GM23338 (cell line): ENCODE results near the gene ABCA13. TPM values are rescaled to one million over a fixed set of nuclear protein-coding genes. Genes with fewer than 3 reads are reported as not detected.

Experiments used
- ATAC-seq: fragments of 200-7000 bp; cut with Tn5 transposase; 3 replicates; pipeline ENCODE4 v1.9.1; 2020
- DNase-seq: peaks from one replicate; pipeline ENCODE4 v3.0.0-alpha.2; 2015; ENCODE audit warnings: low spot score
- H2AFZ ChIP-seq: fragments of 200-600 bp; sonication (generic); 2 replicates; pipeline ENCODE4 v1.8.0; 2016; ENCODE audit warnings: antibody characterized with exemption, mild to moderate bottlenecking, moderate library complexity
- H3F3A ChIP-seq: fragments of 200-600 bp; sonication (generic); replicated peaks from 2 replicates; pipeline ENCODE4 v1.8.0; 2017; ENCODE audit warnings: antibody characterized with exemption, mixed run types, low read depth
- H3K27ac ChIP-seq: fragments of 200-600 bp; sonication (generic); 2 replicates; pipeline ENCODE4 v1.6.1; 2016; ENCODE audit warnings: low read depth
- H3K27me3 ChIP-seq: fragments of 200-600 bp; sonication (generic); 2 replicates; pipeline ENCODE4 v1.8.0; 2016; ENCODE audit warnings: mild to moderate bottlenecking, mixed run types, moderate library complexity; ENCODE audit not compliant: insufficient read depth
- H3K36me3 ChIP-seq: fragments of 200-600 bp; sonication (generic); 2 replicates; pipeline ENCODE4 v1.8.0; 2016; ENCODE audit warnings: mild to moderate bottlenecking; ENCODE audit not compliant: insufficient read depth
- H3K4me1 ChIP-seq: fragments of 200-600 bp; sonication (generic); 2 replicates; pipeline ENCODE4 v1.8.0; 2016; ENCODE audit warnings: mild to moderate bottlenecking, moderate library complexity; ENCODE audit not compliant: insufficient read depth
- H3K4me2 ChIP-seq: fragments of 200-600 bp; sonication (generic); 2 replicates; pipeline ENCODE4 v1.7.1; 2017; ENCODE audit warnings: mixed run types
- H3K4me3 ChIP-seq: fragments of 200-600 bp; sonication (generic); 2 replicates; pipeline ENCODE4 v1.6.1; 2016; ENCODE audit warnings: mixed run types
- H3K79me2 ChIP-seq: fragments of 200-600 bp; sonication (generic); replicated peaks from 2 replicates; pipeline ENCODE4 v1.8.0; 2017; ENCODE audit warnings: mild to moderate bottlenecking; ENCODE audit not compliant: insufficient read depth
- H3K9me2 ChIP-seq: fragments of 200-600 bp; sonication (generic); 2 replicates; pipeline ENCODE4 v1.8.0; 2017; ENCODE audit not compliant: insufficient read depth
- H4K20me1 ChIP-seq: fragments of 200-600 bp; sonication (generic); replicated peaks from 2 replicates; pipeline ENCODE4 v1.8.0; 2017; ENCODE audit warnings: mild to moderate bottlenecking; ENCODE audit not compliant: insufficient read depth
- H3K27ac Mint-ChIP-seq: 2 replicates; pipeline ENCODE4 v1.8.0; 2020; ENCODE audit warnings: inconsistent platforms, mild to moderate bottlenecking, moderate library complexity, mixed read lengths
- H3K27me3 Mint-ChIP-seq: 3 replicates; pipeline ENCODE4 v1.8.0; 2022; ENCODE audit warnings: low read depth, mild to moderate bottlenecking, moderate library complexity, mixed read lengths, inconsistent platforms; ENCODE audit not compliant: insufficient read depth, poor library complexity
- H3K36me3 Mint-ChIP-seq: 3 replicates; pipeline ENCODE4 v1.8.0; 2021; ENCODE audit warnings: low read depth, mild to moderate bottlenecking, inconsistent platforms, moderate library complexity, mixed read lengths
- H3K4me1 Mint-ChIP-seq: 3 replicates; pipeline ENCODE4 v1.8.0; 2020; ENCODE audit warnings: mild to moderate bottlenecking, inconsistent platforms, mixed read lengths
- H3K4me3 Mint-ChIP-seq: 3 replicates; pipeline ENCODE4 v1.8.0; 2021; ENCODE audit warnings: moderate library complexity, mild to moderate bottlenecking, inconsistent platforms, mixed read lengths
- H3K9me3 Mint-ChIP-seq: 3 replicates; pipeline ENCODE4 v1.8.0; 2020; ENCODE audit warnings: moderate library complexity, mild to moderate bottlenecking, inconsistent platforms, mixed read lengths
- CREB1 ChIP-seq: fragments of 250-450 bp; sonication (Bioruptor Pico); IDR thresholded peaks from 2 replicates; pipeline ENCODE4 v1.5.0; 2020; ENCODE audit warnings: low read depth, mild to moderate bottlenecking, moderate library complexity
- CTCF ChIP-seq, 2 experiments: fragments of 200-600 bp in 1 of 2; sonication (generic) in 1 of 2; conservative IDR thresholded peaks; 2 replicates each; pipeline versions ENCODE4 v1.5.1 to v1.6.1; 2016 to 2017; ENCODE audit warnings: antibody characterized with exemption in 2 of 2, low read depth in 2 of 2, mild to moderate bottlenecking in 2 of 2, moderate library complexity in 1 of 2
- ETS1 ChIP-seq: IDR thresholded peaks from 2 replicates; pipeline ENCODE4 v1.6.1; 2016; ENCODE audit warnings: antibody characterized with exemption
- EZH2 ChIP-seq: fragments of 200-600 bp; sonication (generic); IDR thresholded peaks from one replicate; pipeline ENCODE4 v1.8.0; 2017; ENCODE audit warnings: antibody characterized with exemption, mild to moderate bottlenecking, low read depth; ENCODE audit not compliant: unreplicated experiment
- EZH2phosphoT487 ChIP-seq: fragments of 200-600 bp; sonication (generic); IDR thresholded peaks from one replicate; pipeline ENCODE4 v1.8.1; 2018; ENCODE audit warnings: antibody characterized with exemption; ENCODE audit not compliant: unreplicated experiment
- JUNB ChIP-seq: IDR thresholded peaks from one replicate; pipeline ENCODE4 v1.6.1; 2016; ENCODE audit warnings: antibody characterized with exemption; ENCODE audit not compliant: unreplicated experiment
- NANOG ChIP-seq: IDR thresholded peaks from 2 replicates; pipeline ENCODE4 v1.6.1; 2016; ENCODE audit warnings: antibody characterized with exemption, borderline replicate concordance
- POLR2AphosphoS5 ChIP-seq: IDR thresholded peaks from 2 replicates; pipeline ENCODE4 v1.6.1; 2016; ENCODE audit warnings: antibody characterized with exemption, low read depth
- REST ChIP-seq: IDR thresholded peaks from one replicate; pipeline ENCODE4 v1.6.1; 2018; ENCODE audit warnings: antibody characterized with exemption; ENCODE audit not compliant: unreplicated experiment
- STAT1 ChIP-seq: IDR thresholded peaks from one replicate; pipeline ENCODE4 v1.6.1; 2016; ENCODE audit warnings: antibody characterized with exemption; ENCODE audit not compliant: unreplicated experiment
- polyA plus RNA-seq: library from polyadenylated mRNA; unstranded; fragments of >200 nt; fragmentation: Nextera tagmentation; extraction: Ambion mirVana; gene quantifications from 2 replicates; pipeline ENCODE4 v1.2.1, GENCODE V29; 2016
- total RNA-seq: library from RNA; depleted of rRNA; stranded (reverse); fragments of >200 nt; shearing (Covaris generic); gene quantifications from 2 replicates; pipeline ENCODE4 v1.2.3, GENCODE V29; 2014

Gene ABCA13
- total and polyA plus RNA-seq, 2 experiments from 2014 or later, result 0.21 TPM; not detected in 1

- Mint-ChIP-seq H3K9me3 (no peaks in the 10 kb centered on the region), H3K4me3 (no peak overlapping the region), H3K4me1 (peaks cover 3% of the 10 kb centered on the region; the same call in 2 of the 3 replicates), H3K27me3 (peaks cover 2% of the 10 kb centered on the region), H3K27ac (no peak overlapping the region), H3K36me3 (no peaks in the 10 kb centered on the region)
- Histone ChIP-seq H3F3A (no peaks in the 10 kb centered on the region), H3K36me3 (no peaks in the 10 kb centered on the region), H3K79me2 (no peaks in the 10 kb centered on the region), H2AFZ (no peak overlapping the region; the same call in 1 of the 2 replicates), H4K20me1 (no peaks in the 10 kb centered on the region), H3K4me2 (no peak overlapping the region), H3K4me1 (no peaks in the 10 kb centered on the region), H3K4me3 (no peak overlapping the region), H3K9me2 (no peaks in the 10 kb centered on the region), H3K27me3 (no peaks in the 10 kb centered on the region), H3K27ac (no peak overlapping the region)
- no peak for DNase-seq
- TF ChIP-seq CREB1 (no peak), CTCF (conservative IDR thresholded peaks at IDR 0.05; ENCODE audit: low read depth in 2 of 2) (no peak), REST (no peak), JUNB (no peak), POLR2AphosphoS5 (no peak), EZH2phosphoT487 (no peak), EZH2 (no peak)
- ATAC-seq, result no peak
These were observed 424.5 kb downstream of the ABCA13 start for GRCh38 chr7:48595756-48596155.

GRCh38 chr7:48610705-48611104 lies 439.4 kb downstream of the ABCA13 start:
- Histone ChIP-seq H3K27me3 (no peaks in the 10 kb centered on the region), H3F3A (no peaks in the 10 kb centered on the region), H2AFZ (no peak overlapping the region; the same call in 1 of the 2 replicates), H3K4me1 (0 out of 2 replicates have a peak, but pooled peaks cover 4% of the 10 kb centered on the region), H3K79me2 (no peaks in the 10 kb centered on the region), H3K36me3 (no peaks in the 10 kb centered on the region), H3K9me2 (peaks cover 21% of the 10 kb centered on the region), H3K27ac (no peak overlapping the region), H3K4me3 (no peak overlapping the region), H3K4me2 (peak overlapping the region; percentile 21; the same call in 1 of the 2 replicates), H4K20me1 (no peaks in the 10 kb centered on the region)
- Mint-ChIP-seq H3K4me3 (no peak overlapping the region), H3K36me3 (peaks cover 13% of the 10 kb centered on the region; the same call in 2 of the 3 replicates), H3K27me3 (peaks cover 2% of the 10 kb centered on the region), H3K9me3 (peaks cover 10% of the 10 kb centered on the region; the same call in 1 of the 3 replicates), H3K27ac (no peak overlapping the region), H3K4me1 (peaks cover 6% of the 10 kb centered on the region)
- ATAC-seq (peak; percentile 50; the same call in 1 of the 3 replicates), DNase-seq (peak; percentile 24)
- TF ChIP-seq STAT1, result no peak
- no peak for TF ChIP-seq ETS1
- no peak for TF ChIP-seq NANOG
- no peak for TF ChIP-seq EZH2
- no peak for TF ChIP-seq REST
- no peak for TF ChIP-seq POLR2AphosphoS5
